ENCODE data around the gene ASPSCR1.

- no peak for TF ChIP-seq POLR2A (IDR thresholded peaks at IDR 0.05; ENCODE audit: low read depth, low read length)
- no peak for TF ChIP-seq CTCF (conservative IDR thresholded peaks at IDR 0.05; ENCODE audit: low read depth, low read length)
- no peak for TF ChIP-seq RCOR1 (IDR thresholded peaks at IDR 0.05; ENCODE audit: insufficient replicate concordance, low read length)
- no peak for TF ChIP-seq RAD21 (IDR thresholded peaks at IDR 0.05; ENCODE audit: low read length)
- no peak for TF ChIP-seq CHD1 (IDR thresholded peaks at IDR 0.05; ENCODE audit: low read depth, low read length)
Measured at GRCh38 chr17:81940538-81941483, 36.6 kb upstream of the ASPSCR1 start.
